Measurements from ENCODE around the gene GALNT14.

GALNT14 gene

DNA sequence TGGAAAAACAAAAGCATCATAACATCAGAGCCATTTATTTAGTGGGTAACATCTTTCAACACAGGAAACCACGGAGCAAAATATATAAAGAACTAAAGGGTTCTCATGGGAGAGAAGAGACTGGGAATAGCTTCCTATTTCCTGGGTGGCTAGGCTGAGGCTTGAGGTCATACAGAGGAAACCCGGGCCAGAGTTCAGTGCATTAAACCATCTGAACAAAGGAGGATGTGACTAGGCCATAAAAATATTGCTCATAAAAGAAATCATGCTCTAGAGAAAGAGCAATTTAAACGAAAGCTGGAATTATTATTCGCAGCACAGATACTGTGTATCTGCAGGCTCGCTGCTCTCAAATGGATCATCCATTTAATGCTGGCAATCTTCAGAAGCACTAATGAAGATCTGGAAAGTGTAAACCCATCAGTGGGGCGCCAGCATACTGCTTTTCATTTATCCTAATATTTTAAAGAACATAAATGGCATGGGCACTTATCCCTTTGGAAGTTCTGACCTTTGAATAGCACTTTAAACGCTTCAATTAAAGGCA, 83.3 kb downstream of the GALNT14 start:
- no peak for DNase-seq (ENCODE audit: low spot score)

- DNase-seq (ENCODE audit: low spot score): no peak
Measured at GRCh38 chr2:31053929-31054782, 84.1 kb downstream of the GALNT14 start.

DNA sequence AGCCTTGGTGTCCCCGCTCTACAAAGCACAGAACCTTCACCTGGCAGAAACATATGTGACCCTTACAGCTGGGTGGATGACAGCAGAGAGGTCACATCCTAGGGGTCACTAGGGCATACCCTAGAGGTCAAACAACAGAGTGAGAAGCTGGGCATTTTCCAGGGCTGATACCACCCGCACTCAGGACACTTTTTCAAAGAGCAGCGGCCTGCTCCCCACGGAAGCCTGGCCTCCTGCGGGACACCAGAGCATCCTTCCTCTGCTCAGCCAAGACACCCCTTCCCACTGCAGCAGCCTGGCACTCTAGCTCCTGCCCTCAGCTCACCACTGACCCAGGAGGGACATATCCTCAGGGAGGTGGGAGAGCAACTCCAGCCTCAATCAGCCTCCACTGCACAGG, 86.0 kb downstream of the GALNT14 start:
- DNase-seq (ENCODE audit: low spot score): no peak

DNA sequence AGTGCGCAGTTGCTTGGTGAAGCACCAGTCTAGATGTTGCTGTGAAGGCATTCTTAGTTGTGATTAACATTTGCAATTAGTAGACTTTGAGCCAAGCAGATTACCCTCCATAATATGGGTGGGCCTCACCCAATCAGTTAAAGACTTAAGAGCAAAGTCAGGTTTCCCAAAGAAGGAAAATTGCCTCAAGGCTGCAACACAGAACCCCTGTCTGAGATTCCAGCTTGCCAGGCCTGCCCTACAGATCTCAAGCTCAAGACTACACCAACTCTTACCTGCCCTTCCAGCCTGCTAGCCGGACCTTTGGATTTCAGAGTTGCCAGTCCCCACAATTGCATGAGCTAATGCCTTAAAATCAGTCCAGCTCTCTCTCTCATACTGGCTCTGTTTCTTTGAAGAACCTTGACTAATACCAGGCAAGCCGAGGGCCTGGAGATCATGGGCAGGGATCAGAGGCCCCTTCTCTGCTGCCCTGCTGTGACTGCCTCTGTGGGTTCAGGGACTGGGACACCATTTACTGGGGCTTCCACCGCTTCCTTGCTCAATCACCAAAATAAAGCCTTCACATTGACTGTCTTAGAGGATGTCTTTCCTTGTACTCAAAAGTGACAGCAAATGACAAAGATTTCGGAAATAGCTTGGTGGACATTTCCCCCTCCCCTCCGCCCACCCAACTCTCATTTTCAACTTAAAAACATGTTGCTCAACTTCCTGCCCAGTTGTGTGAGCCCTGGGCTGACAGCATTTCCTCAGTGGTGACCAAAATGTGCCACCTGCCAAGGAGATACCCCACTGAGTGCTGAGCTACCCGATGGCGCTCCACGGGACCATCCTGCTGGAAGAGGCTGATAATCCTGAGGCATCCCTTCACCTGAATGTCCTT, 86.7 kb downstream of the GALNT14 start:
- DNase-seq (ENCODE audit: low spot score): no peak

- DNase-seq (ENCODE audit: low spot score): no peak
Measured at GRCh38 chr2:31049916-31050588, 88.2 kb downstream of the GALNT14 start.

DNA sequence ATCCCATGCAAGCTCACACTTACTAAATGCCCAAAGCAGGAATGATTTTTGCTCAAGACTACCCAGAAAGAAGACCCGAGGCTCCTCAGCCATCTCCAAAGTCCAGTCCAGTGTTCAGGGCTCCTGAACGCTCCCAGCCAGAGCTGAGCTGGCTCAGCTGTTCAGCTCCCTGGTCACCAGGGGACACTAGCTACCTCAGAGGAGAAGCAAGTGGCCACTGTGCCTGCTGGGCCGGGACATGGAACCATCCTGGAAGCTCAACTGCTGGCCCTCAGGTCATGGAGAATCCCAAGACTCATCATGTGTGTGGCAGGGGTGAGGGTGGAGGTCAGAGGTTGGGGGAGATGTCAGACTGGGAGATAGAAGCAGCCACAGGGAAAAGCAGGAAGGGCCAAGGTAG, 89.0 kb downstream of the GALNT14 start:
- no peak for DNase-seq (ENCODE audit: low spot score)

DNA sequence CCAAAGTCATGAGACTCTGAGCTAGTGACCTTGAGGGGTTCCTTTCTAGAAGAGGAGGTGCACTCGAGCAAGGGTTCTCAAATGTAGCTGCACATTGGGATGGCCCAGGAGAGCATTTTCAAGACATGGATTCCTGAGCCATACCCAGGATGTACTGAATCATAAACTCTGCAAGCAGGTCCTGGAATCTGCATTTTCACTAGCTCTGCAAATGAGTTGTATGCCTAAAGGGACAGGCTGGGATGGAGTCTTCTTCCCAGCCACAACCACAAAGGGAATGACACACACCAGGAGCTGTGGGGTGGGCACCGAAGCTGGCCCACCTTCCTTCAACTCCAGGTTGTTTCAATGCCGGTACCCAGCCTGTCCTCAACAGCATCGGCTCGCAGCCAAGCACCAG, 90.6 kb downstream of the GALNT14 start:
- DNase-seq (ENCODE audit: low spot score): no peak

- DNase-seq (ENCODE audit: low spot score): no peak
Measured at GRCh38 chr2:31038385-31038784, 99.9 kb downstream of the GALNT14 start.

GRCh38 chr2:31037058-31037457, 101.2 kb downstream of the GALNT14 start:
- DNase-seq (ENCODE audit: low spot score): no peak

- DNase-seq (ENCODE audit: low spot score): no peak
Measured at GRCh38 chr2:31033032-31033431, 105.2 kb downstream of the GALNT14 start.

GRCh38 chr2:31032475-31032874, 105.8 kb downstream of the GALNT14 start:
- DNase-seq (ENCODE audit: low spot score): no peak

DNA sequence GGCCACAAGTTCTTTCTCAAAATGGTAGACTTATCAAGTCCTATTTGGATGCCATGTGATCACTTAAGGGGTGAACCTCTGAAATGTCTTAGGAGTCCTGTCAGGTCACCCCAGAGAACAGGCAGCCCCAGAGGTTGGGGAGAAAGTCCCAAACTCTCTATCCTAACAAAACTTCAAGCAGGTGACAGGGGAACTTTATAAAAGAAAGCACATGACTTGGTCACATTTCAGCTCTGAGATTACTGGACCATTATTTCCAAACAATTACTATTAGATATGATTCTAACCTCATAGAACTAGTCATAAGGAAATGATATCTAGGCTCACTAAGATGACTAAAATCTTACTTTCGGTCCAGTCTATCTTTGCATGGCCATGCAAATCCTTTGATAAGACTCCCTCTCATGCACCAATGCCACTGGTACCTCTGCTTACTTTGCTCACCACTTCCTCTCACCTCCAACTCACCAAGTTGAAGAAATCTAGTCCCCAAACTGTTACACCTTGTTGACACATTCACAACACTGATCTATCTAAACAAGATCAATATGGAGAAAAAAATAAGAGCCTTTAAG, 107.0 kb downstream of the GALNT14 start:
- DNase-seq (ENCODE audit: low spot score): no peak

DNA sequence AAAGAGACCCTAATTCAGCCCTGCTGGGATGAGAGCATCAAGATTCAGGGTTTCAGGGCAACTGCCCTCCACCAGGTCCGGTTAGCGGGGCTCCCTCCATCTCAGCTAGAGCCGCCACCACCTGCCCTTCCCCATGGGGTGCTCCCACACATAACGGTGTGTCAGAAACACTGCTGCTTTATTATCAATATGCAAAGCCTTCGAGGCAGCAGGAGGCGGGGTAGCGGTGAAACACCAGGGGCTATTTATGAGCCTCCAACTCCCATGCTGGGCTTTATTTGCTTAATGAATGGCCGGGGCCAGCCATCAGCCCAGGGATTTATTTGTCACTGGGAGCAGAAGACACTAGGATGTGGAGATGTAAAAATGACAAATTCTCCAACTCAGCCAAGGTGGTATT, 109.8 kb downstream of the GALNT14 start:
- DNase-seq (ENCODE audit: low spot score): no peak

DNA sequence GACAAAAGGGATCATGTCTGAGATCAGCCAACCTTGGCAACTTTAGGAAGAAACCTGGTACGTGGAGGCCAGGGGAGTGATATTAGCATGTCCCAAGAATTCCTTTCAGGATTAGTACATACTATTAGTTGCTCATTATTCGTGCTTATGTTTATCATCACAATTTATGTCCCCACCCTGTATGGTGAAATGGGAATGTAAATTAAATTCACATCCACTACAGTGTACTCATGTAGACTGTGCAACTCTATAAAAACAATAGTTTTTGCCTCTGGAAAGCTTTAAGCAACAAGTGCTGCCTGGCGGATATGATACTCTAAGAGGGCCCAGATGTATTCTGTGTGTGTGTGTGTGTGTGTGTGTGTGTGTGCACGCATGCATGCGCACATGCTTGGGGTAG, 110.7 kb downstream of the GALNT14 start:
- no peak for DNase-seq (ENCODE audit: low spot score)

DNA sequence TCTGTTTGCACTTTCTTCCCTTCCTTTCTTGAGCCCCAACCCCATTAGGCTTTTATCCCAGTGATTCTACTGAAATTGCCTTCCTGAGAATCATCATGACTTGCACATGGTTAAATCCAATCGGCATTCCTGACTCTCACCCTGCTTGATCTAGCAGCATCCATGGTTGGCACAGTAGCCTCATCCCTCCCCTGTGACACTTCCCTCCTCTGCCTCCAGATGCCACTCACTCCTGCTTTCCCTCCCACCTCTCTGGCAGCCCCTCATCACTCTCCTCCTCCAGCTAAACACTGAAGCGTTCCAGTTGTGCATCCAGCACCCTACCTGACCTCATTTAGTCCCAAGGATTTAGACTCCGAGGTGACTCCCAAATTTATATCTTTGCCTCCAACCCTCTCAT, 114.7 kb downstream of the GALNT14 start:
- no peak for DNase-seq (ENCODE audit: low spot score)

DNA sequence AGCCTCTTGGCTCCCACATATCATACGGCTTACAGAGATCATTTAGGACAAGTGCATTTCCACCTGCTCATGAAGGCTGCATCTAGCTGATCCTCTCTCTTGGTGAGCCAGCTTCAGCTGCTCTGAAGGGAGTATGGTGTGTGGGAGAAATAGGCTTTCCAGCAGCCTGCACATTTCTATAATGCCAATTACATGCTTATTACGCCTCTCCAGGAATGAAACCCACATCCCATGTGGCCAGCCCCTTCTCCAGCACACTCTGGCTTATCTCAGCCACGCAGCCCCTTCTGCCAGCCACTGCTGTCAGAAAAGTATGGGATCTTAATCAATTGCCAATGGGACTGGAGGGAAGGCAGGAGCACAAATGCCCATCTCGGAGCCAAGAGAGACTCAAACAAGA, 117.5 kb downstream of the GALNT14 start:
- no peak for DNase-seq (ENCODE audit: low spot score)

GRCh38 chr2:31018280-31018679, 120.0 kb downstream of the GALNT14 start:
- DNase-seq (ENCODE audit: low spot score): no peak

GRCh38 chr2:31016648-31017047, 121.6 kb downstream of the GALNT14 start:
- no peak for DNase-seq (ENCODE audit: low spot score)

GRCh38 chr2:31014516-31014915, 123.7 kb downstream of the GALNT14 start:
- no peak for DNase-seq (ENCODE audit: low spot score)

DNA sequence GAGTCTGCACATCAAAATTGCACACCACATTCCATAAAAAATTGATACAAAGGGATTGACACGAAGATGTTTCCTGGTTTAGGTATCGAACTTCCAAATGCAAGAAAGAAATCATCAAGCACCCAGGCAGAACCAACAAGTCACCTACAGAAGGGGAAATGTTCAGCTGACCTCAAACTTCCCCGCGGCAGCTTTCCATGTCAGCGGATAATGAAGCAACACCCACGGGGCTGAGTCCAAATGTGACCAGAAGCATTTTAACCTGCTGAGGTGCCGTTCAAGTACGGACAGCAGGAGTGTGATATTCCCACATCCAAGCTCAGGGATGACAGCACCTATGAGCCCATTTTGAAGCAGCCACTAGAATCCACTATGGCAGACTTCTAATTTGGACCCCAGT, 124.9 kb downstream of the GALNT14 start:
- no peak for DNase-seq (ENCODE audit: low spot score)

- DNase-seq (ENCODE audit: low spot score): no peak
Measured at GRCh38 chr2:31012406-31012805, 125.8 kb downstream of the GALNT14 start.

DNA sequence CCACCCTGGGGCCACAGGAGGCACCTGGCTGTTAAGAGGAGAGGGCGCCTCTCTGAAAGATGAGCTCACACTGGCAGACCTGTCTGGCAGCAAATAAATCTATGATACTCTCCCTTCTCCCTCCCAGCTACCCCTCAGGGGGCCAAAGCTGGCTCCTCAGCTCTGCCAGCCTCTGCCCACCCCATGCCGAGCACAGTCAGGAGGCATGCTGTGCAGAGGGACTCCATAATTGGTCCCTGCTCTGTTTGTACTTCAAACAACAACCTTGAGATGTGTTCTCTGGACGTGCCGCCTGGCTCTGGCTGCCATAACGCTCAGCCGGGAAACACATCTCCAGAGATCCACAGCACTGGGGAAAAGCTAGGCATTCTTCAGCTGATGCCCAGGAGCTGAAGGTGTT, 126.7 kb downstream of the GALNT14 start:
- no peak for DNase-seq (ENCODE audit: low spot score)
